ENCODE measurements around the gene DMGDH. TPM values are rescaled to one million over a fixed set of nuclear protein-coding genes. Genes with fewer than 3 reads are reported as not detected.

DMGDH gene
- total and polyA plus RNA-seq, 2 experiments from 2014 or later, result 8.9 TPM; not detected in 1

DNA sequence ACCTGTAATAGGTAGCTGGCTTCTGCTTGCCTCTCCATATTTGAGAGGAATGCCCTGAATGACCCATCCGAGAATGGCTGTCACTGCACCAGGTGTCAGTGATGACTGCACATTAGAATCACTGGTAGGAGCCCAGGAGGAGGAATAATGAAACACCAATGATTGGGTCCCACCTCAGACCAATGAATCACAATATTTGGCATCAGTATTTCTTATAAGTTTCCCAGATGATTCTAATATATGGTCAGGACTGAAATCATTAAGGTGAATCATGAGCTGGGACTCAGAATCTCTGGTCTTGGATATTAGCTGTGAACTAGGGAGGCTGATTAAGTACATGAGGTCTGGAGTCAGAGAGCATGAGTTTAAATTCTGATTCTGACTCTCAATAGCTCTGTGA, 107.7 kb downstream of the DMGDH start:
- H3K4me3 ChIP-seq, result no peak overlapping the region
- no peak for DNase-seq (ENCODE audit: low read depth in 1 of 2, low spot score in 1 of 2)
- no peak overlapping the region for H3K27ac ChIP-seq
- H3K4me1 ChIP-seq (ENCODE audit: low read depth), result peaks cover 15% of the 10 kb centered on the region
- TF ChIP-seq, protein P1, sequence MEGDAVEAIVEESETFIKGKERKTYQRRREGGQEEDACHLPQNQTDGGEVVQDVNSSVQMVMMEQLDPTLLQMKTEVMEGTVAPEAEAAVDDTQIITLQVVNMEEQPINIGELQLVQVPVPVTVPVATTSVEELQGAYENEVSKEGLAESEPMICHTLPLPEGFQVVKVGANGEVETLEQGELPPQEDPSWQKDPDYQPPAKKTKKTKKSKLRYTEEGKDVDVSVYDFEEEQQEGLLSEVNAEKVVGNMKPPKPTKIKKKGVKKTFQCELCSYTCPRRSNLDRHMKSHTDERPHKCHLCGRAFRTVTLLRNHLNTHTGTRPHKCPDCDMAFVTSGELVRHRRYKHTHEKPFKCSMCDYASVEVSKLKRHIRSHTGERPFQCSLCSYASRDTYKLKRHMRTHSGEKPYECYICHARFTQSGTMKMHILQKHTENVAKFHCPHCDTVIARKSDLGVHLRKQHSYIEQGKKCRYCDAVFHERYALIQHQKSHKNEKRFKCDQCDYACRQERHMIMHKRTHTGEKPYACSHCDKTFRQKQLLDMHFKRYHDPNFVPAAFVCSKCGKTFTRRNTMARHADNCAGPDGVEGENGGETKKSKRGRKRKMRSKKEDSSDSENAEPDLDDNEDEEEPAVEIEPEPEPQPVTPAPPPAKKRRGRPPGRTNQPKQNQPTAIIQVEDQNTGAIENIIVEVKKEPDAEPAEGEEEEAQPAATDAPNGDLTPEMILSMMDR (IDR thresholded peaks at IDR 0.05; ENCODE audit: low read depth, low read length), result no peak
- H3K9me3 ChIP-seq (ENCODE audit: low read depth), result no peaks in the 10 kb centered on the region
- H3K36me3 ChIP-seq, result no peaks in the 10 kb centered on the region
- no peaks in the 10 kb centered on the region for H3K27me3 ChIP-seq

DNA sequence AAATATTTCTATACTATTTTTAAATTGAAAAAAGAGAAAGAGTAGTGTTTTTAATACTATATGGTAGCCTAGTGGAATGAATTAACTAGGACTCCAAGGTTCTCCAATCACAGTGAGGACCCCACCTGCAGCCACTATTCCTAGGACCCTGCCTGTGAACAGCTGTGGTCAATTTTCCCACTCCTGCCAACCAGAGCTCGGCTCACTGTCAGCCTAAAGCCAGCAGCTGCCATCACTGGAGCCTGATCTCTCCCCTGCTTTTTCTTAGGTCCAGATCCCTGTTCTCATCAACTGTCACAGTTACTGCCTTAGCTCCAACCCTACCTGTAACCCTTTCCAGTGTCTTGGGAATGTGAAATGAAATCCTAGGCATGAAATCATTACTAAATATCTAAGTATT, 109.7 kb downstream of the DMGDH start:
- peak in 1 of 2 donors; percentile 17 for DNase-seq (ENCODE audit: low read depth in 1 of 2, low spot score in 1 of 2)
- Histone ChIP-seq H3K27me3 (no peaks in the 10 kb centered on the region), H3K4me1 (ENCODE audit: low read depth) (peaks cover 15% of the 10 kb centered on the region), H3K9me3 (ENCODE audit: low read depth) (no peaks in the 10 kb centered on the region), H3K27ac (no peak overlapping the region), H3K36me3 (no peaks in the 10 kb centered on the region), H3K4me3 (no peak overlapping the region)
- TF ChIP-seq, protein P1 (IDR thresholded peaks at IDR 0.05; ENCODE audit: low read depth, low read length), result no peak

DNA sequence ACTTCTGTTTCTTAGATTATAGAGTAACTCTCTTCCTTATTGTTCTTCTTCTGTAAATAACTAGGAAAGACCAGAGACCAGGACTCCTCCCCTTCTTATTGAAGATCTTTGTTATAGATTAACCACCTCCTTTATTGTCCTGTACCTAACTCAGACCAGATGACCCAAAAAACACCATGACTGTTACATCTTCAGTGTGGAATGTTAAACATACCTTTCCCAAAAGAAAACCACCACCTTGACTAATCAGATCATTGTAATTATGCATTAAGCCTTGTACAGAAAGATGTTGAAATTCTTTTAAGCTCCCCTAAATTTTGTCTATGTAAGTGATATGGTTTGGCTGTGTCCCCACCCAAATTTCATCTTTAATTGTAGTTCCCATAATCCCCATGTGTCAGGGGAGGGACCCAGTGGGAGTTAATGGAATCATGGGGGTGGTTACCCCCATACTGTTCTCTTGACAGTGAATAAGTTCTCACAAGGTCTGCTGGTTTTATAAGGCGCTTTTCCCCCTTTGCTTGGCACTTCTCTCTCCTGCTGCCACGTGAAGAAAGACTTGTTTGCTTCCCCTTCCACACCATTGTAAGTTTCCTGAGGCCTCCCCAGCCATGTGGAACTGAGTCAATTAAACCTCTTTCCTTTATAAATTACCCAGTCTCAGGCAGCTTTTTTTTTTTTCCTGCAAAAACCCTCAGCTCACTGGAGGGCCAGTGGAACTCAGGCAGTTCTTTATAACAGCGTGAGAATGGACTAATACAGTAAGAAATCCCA, 110.6 kb downstream of the DMGDH start:
- DNase-seq (ENCODE audit: low read depth in 1 of 2, low spot score in 1 of 2), result no peak
- Histone ChIP-seq H3K9me3 (ENCODE audit: low read depth) (no peaks in the 10 kb centered on the region), H3K27me3 (no peaks in the 10 kb centered on the region), H3K36me3 (no peaks in the 10 kb centered on the region), H3K4me1 (ENCODE audit: low read depth) (peaks cover 15% of the 10 kb centered on the region), H3K4me3 (no peak overlapping the region), H3K27ac (no peak overlapping the region)
- TF ChIP-seq, protein P1 (IDR thresholded peaks at IDR 0.05; ENCODE audit: low read depth, low read length), result no peak

DNA sequence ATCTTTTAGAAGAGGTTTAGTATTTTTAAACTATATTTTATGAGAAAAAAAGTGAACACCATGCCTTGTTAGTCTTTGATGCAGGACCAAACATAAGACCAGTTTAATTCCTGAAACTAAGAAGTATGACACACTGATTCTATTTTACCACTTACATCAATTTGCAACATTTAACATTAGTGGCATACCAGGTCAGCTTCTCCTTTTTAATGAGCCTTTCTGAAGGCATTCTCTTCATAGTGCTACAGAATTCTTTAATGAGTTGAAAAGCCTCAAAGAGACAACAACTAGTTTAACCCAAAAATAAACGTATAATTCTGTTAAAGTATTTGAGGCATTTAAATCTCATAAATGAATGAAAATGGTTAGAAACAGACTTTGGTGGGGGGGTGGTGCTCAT, 112.6 kb downstream of the DMGDH start:
- no peak overlapping the region for H3K27ac ChIP-seq
- H3K4me3 ChIP-seq, result no peak overlapping the region
- no peak for DNase-seq (ENCODE audit: low read depth in 1 of 2, low spot score in 1 of 2)
- H3K36me3 ChIP-seq, result no peaks in the 10 kb centered on the region
- H3K27me3 ChIP-seq, result no peaks in the 10 kb centered on the region
- TF ChIP-seq, protein P1 (IDR thresholded peaks at IDR 0.05; ENCODE audit: low read depth, low read length), result no peak
- no peaks in the 10 kb centered on the region for H3K9me3 ChIP-seq (ENCODE audit: low read depth)
- peaks cover 14% of the 10 kb centered on the region for H3K4me1 ChIP-seq (ENCODE audit: low read depth)

DNA sequence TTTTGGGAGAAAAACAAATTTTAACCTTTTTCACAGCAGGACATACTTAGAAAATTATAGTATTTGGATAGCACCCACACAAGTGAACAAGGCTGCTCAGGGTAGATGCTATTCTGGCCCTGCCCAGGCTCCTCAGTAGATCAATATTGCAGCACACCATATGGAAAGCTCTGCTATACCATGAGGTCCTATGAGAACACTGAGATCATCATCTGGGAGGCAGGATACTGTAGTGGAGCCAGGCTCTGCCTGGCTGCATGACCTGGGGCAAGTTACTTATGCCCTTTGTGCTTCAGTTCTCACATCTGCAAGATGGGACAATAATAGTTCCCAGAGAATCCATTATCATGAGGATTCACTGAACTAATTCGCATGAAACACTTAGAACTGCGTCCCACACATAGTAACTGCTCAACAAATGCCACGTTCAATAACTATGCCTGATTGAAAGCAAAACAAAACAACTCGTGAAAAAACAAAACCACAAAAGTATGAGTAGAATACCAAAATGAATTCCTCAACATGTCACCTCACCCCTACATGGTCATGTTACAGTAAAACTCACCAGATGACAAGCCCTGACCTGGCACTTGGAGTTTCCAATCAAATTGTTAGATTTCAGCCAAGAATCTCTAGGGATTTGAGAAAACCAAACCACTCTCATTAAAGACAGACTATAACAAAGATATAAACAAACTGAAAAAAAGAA, 116.2 kb downstream of the DMGDH start:
- TF ChIP-seq, protein P1 (IDR thresholded peaks at IDR 0.05; ENCODE audit: low read depth, low read length), result no peak
- no peaks in the 10 kb centered on the region for H3K4me1 ChIP-seq (ENCODE audit: low read depth)
- no peaks in the 10 kb centered on the region for H3K9me3 ChIP-seq (ENCODE audit: low read depth)
- no peak for DNase-seq (ENCODE audit: low read depth in 1 of 2, low spot score in 1 of 2)
- H3K36me3 ChIP-seq, result no peaks in the 10 kb centered on the region
- H3K27me3 ChIP-seq, result no peaks in the 10 kb centered on the region
- H3K4me3 ChIP-seq, result no peak overlapping the region
- H3K27ac ChIP-seq, result no peak overlapping the region

Other genes with a start within 250 kb of the DMGDH start
- 25.5 and 32.0 TPM in 2 replicates for gene ARSB, start 84.4 kb downstream of the DMGDH start, total RNA-seq
- gene ARSB, start 84.4 kb downstream of the DMGDH start, polyA plus RNA-seq, result 13.7 and 16.0 TPM in 2 replicates
- gene BHMT2, start 93 bp upstream of the DMGDH start, total RNA-seq, result not detected in 2 replicates
- gene BHMT2, start 93 bp upstream of the DMGDH start, polyA plus RNA-seq, result not detected in 2 replicates
- 0.49 TPM in 1 of 2 replicates, not detected in the other for gene BHMT, start 42.1 kb upstream of the DMGDH start, total RNA-seq
- 0.42 and 0.54 TPM in 2 replicates for gene BHMT, start 42.1 kb upstream of the DMGDH start, polyA plus RNA-seq
- gene JMY, start 166.5 kb upstream of the DMGDH start, total RNA-seq, result 12.6 and 23.0 TPM in 2 replicates
- 6.3 and 10.3 TPM in 2 replicates for gene JMY, start 166.5 kb upstream of the DMGDH start, polyA plus RNA-seq

All from cardiac muscle cell (in vitro differentiated cells and primary cell).